Peyer's patch (tissue), 4 donors: ENCODE data around the gene ARHGAP28. TPM values are rescaled to one million over a fixed set of nuclear protein-coding genes. Genes with fewer than 3 reads are reported as not detected.

ENCODE experiments used
- DNase-seq, 3 donors: peaks; one replicate each; pipeline ENCODE4 v3.0.0-alpha.2; 2017 to 2019
- H3K27ac ChIP-seq, 4 donors: fragments of 200-600 bp; sonication (generic); one replicate each; pipeline ENCODE4 v1.5.1; 2016 to 2019
- H3K27me3 ChIP-seq, 2 donors: fragments of 200-600 bp; sonication (generic); one replicate each; pipeline ENCODE4 v1.5.1; 2019
- H3K36me3 ChIP-seq, 3 donors: fragments of 200-600 bp; sonication (generic); one replicate each; pipeline ENCODE4 v1.5.1; 2016 to 2019
- H3K4me1 ChIP-seq, 4 donors: fragments of 200-600 bp; sonication (generic); one replicate each; pipeline ENCODE4 v1.5.1; 2016 to 2019
- H3K4me3 ChIP-seq, 4 donors: fragments of 200-600 bp; sonication (generic); 1 replicate in 3 of 4; 2 replicates in 1 of 4; pipeline ENCODE4 v1.5.1; 2016 to 2019; ENCODE audit warnings: mild to moderate bottlenecking in 1 of 4
- H3K9me3 ChIP-seq, 4 donors: fragments of 200-600 bp; sonication (generic); one replicate each; pipeline ENCODE4 v1.5.1; 2016 to 2019; ENCODE audit warnings: mild to moderate bottlenecking in 1 of 4
- POLR2A ChIP-seq, 2 donors: fragments of 450-650 bp; IDR thresholded peaks; one replicate each; pipeline ENCODE4 v1.5.1; 2017; ENCODE audit warnings: antibody characterized with exemption in 2 of 2, mild to moderate bottlenecking in 2 of 2, moderate library complexity in 2 of 2
- total RNA-seq, 4 donors: library from RNA; depleted of rRNA; stranded (reverse); fragments of >200 nt; gene quantifications; one replicate each; pipeline ENCODE4 v1.1.0, GENCODE V29; 2016
- TF ChIP-seq, protein P1 (sequence below), 6 experiments: fragments of 450-650 bp in 4 of 6; fragments of 200-600 bp in 2 of 6; sonication (generic) in 1 of 6; IDR thresholded peaks; one replicate each; pipeline ENCODE4 v1.5.1; 2017 to 2019; ENCODE audit warnings: antibody characterized with exemption in 6 of 6, mild to moderate bottlenecking in 3 of 6, moderate library complexity in 1 of 6

ARHGAP28 gene
- total RNA-seq, 4 donors from 2014 or later = 1.0 to 35.5 (median 3.3) TPM

DNA sequence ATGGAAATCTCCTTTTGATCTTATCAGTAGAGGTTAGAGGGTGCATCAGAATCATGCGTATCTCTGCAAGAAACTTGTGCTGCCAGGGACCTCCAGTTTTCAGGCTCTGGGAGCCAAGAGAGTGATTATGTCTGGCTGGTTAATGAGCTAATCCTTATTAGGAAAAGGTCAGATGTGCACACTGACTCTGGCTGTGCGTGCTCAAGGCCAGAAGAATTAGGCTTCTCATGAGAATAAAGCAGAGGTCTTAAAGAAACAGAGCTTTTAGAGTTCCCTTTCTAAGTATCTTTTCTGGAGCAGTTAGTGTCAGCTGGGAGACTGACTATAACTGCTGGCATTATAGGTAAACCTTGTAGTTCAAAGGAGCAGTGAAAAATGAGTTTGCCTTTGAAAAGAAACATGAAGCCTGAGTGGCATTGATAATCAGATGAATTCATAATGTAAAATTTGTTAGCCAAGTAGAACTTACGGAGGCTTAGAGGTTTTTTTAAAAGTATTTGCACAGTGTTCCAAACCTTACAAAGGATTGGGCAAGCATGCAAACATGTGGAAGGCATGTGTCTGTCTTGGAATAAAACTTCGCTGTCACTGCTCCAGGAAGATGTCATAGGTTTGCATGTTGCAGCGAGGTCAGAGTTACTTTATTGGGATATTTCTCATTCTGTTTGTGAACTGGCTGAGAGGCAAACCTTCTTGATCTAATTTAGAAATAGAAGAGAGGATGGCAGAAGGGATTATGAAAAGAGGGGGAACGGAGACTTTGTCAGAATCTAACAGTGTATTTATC lies 151.7 kb downstream of the ARHGAP28 start:
- H3K36me3 ChIP-seq = no peaks in the 10 kb centered on the region
- H3K4me1 ChIP-seq = no peaks in the 10 kb centered on the region
- TF ChIP-seq, protein P1, sequence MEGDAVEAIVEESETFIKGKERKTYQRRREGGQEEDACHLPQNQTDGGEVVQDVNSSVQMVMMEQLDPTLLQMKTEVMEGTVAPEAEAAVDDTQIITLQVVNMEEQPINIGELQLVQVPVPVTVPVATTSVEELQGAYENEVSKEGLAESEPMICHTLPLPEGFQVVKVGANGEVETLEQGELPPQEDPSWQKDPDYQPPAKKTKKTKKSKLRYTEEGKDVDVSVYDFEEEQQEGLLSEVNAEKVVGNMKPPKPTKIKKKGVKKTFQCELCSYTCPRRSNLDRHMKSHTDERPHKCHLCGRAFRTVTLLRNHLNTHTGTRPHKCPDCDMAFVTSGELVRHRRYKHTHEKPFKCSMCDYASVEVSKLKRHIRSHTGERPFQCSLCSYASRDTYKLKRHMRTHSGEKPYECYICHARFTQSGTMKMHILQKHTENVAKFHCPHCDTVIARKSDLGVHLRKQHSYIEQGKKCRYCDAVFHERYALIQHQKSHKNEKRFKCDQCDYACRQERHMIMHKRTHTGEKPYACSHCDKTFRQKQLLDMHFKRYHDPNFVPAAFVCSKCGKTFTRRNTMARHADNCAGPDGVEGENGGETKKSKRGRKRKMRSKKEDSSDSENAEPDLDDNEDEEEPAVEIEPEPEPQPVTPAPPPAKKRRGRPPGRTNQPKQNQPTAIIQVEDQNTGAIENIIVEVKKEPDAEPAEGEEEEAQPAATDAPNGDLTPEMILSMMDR (IDR thresholded peaks at IDR 0.05) = no peak
- TF ChIP-seq POLR2A (IDR thresholded peaks at IDR 0.05) = no peak
- no peaks in the 10 kb centered on the region for H3K27me3 ChIP-seq
- H3K9me3 ChIP-seq = no peaks in the 10 kb centered on the region
- peak overlapping the region in 2 of 4 donors; percentile 10 to 28 for H3K27ac ChIP-seq
- DNase-seq = no peak
- no peak overlapping the region for H3K4me3 ChIP-seq

DNA sequence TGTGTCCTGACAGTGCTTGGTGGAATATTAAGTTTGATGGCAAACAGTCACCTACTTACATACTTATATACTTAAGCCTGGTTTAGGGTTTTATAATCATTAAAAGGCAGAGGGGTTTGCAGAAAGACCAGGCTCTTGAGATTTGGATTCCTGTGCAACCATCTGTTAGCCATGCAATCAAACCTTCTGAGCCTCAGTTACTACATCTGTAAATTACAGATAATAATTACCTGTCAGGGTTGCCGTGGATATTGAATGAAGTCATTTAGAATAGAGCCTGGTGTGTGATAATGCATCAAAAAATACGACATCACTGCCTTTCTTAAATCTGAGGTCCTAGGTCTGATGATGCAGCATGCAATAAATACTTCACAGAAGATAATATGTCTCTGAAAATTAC lies 152.9 kb downstream of the ARHGAP28 start:
- Histone ChIP-seq H3K27me3 (no peaks in the 10 kb centered on the region), H3K27ac (no peak overlapping the region), H3K4me1 (no peaks in the 10 kb centered on the region), H3K36me3 (no peaks in the 10 kb centered on the region), H3K9me3 (no peaks in the 10 kb centered on the region), H3K4me3 (no peak overlapping the region)
- no peak for DNase-seq
- TF ChIP-seq, protein P1 (IDR thresholded peaks at IDR 0.05) = no peak
- TF ChIP-seq POLR2A (IDR thresholded peaks at IDR 0.05) = no peak

DNA sequence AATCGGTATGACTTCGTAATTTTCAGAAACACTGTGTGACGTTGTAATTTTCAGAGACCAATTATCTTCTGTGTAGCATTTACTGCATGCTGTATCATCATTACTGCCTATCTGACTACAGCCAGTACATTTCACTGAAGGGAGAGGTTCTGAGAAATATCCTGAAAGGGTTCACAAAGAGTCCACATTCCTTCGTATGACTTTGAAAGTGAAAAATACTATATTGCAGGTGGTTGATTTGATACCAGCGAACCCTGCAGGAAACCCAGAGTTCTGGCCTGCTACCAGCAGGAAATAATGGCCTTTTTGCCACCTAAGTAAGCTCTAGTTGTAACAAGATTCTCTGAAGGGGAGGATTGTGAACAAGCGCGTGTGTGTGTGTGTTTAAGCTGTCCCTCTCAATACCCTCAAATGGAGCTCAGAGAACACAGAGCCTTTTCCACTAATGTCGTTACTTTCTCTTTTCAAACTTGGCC lies 155.5 kb downstream of the ARHGAP28 start:
- Histone ChIP-seq H3K27me3 (no peaks in the 10 kb centered on the region), H3K4me3 (no peak overlapping the region), H3K36me3 (no peaks in the 10 kb centered on the region), H3K4me1 (no peaks in the 10 kb centered on the region), H3K27ac (peak overlapping the region in 2 of 4 donors; percentile 45 to 53), H3K9me3 (no peaks in the 10 kb centered on the region)
- TF ChIP-seq, protein P1 (IDR thresholded peaks at IDR 0.05) = no peak
- no peak for TF ChIP-seq POLR2A (IDR thresholded peaks at IDR 0.05)
- DNase-seq = no peak

DNA sequence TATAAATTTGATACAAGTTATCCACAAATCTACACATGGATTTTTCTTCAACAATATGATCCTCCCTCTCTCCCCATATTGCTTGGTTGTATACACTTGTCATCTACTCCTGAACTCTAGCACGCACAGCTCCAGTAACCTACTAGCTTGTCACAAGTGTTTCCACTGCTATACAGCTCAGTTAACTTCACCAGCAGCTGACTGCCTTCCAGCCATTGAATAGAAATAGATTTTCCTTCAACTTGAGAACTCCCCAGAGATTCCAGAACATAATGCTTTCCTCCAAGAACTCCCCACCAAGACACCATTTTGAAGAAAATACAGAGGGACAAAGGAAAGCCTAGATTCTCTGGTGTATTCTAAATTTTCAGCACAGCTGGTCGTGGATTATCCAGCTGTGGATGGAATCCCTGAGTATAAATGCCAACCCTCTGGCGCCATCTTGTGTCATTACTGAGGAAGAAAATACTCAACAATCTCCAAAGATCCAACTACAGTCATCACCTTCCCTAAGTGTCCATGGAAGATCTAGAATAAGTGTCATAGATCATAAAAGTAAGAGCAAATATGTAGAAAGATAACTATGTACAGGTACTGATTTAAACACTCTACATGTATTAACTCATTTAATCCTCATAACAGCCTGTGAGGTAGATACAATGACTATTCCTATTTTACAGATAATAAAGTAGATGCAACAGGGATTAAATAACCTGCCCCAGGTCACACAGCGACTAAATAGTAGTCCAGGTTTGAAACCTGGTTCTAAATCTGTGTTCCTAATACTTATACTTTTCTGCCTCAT lies 156.7 kb downstream of the ARHGAP28 start:
- Histone ChIP-seq H3K9me3 (no peaks in the 10 kb centered on the region), H3K36me3 (no peaks in the 10 kb centered on the region), H3K27me3 (no peaks in the 10 kb centered on the region), H3K27ac (no peak overlapping the region), H3K4me1 (no peaks in the 10 kb centered on the region), H3K4me3 (no peak overlapping the region)
- TF ChIP-seq POLR2A (IDR thresholded peaks at IDR 0.05) = no peak
- TF ChIP-seq, protein P1 (IDR thresholded peaks at IDR 0.05) = peak in 5 of 6 experiments; percentile 39 to 75 (median 68)
- DNase-seq = peak in 1 of 3 donors; percentile 82

DNA sequence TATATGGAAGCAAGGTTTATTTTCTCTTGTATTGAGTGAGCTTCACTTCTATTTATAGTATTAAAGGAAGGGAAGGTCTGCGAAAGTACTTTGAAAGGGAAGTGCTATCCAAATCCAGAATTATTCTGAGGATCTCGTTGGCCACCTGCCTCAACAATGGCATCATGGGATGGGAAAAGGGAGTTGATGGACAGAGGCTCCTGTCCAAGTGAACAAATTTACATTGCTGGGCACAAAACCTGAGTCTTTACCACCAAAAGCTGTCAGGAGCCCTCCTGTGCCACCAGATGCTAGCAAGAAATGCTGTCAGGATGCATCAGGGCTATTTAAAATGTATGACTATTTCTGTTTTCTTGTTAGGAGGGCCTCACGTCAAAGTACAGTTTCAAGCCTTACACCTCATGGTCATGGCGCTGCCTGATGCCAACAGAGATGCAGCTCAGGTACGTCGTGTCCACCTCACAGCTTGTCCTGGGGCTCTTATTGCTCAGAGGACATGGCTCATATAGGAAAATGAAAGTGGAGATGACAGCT lies 157.3 kb downstream of the ARHGAP28 start:
- no peaks in the 10 kb centered on the region for H3K9me3 ChIP-seq
- no peaks in the 10 kb centered on the region for H3K27me3 ChIP-seq
- no peaks in the 10 kb centered on the region for H3K36me3 ChIP-seq
- H3K27ac ChIP-seq = no peak overlapping the region
- TF ChIP-seq, protein P1 (IDR thresholded peaks at IDR 0.05) = no peak
- TF ChIP-seq POLR2A (IDR thresholded peaks at IDR 0.05) = no peak
- no peak for DNase-seq
- peaks cover 0 to 4% (median 0%) of the 10 kb centered on the region in 4 donors for H3K4me1 ChIP-seq
- no peak overlapping the region for H3K4me3 ChIP-seq
